ENCODE data around the gene IPO7.
"Not testable (repeated sequence)": the region's sequence is repeated elsewhere in the genome, so short reads cannot be mapped to it uniquely, and the experiment has no call there.

DNA sequence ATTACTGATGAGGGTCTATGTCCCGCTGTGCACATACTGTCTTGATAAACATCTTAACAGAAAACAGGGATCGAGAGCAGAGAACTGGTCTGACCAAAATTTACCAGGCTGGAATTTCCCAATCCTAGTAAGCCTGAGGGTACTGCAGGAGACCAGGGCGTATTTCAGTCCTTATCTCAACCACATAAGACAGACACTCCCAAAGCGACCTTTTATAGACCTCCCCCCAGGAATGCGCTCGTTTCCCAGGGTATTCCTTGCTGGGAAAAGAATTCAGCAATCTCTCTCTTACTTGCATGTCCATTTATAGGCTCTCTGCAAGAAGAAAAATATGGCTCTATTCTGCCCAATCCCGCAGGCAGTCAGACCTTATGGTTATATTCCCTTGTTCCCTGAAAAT is 67.6 kb downstream of the IPO7 start:
- TF ChIP-seq, protein P1, sequence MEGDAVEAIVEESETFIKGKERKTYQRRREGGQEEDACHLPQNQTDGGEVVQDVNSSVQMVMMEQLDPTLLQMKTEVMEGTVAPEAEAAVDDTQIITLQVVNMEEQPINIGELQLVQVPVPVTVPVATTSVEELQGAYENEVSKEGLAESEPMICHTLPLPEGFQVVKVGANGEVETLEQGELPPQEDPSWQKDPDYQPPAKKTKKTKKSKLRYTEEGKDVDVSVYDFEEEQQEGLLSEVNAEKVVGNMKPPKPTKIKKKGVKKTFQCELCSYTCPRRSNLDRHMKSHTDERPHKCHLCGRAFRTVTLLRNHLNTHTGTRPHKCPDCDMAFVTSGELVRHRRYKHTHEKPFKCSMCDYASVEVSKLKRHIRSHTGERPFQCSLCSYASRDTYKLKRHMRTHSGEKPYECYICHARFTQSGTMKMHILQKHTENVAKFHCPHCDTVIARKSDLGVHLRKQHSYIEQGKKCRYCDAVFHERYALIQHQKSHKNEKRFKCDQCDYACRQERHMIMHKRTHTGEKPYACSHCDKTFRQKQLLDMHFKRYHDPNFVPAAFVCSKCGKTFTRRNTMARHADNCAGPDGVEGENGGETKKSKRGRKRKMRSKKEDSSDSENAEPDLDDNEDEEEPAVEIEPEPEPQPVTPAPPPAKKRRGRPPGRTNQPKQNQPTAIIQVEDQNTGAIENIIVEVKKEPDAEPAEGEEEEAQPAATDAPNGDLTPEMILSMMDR (conservative IDR thresholded peaks at IDR 0.05): not testable (repeated sequence)
- TF ChIP-seq EZH2 (IDR thresholded peaks at IDR 0.05; ENCODE audit: low read depth): not testable (repeated sequence)
